Neural progenitor cell (in vitro differentiated cells): ENCODE results near the gene RNF222. TPM values are rescaled to one million over a fixed set of nuclear protein-coding genes. Genes with fewer than 3 reads are reported as not detected.

ENCODE experiments used
- DNase-seq: peaks from one replicate; pipeline ENCODE4 v3.0.0-alpha.2; 2016; ENCODE audit warnings: low spot score
- H2AFZ ChIP-seq: fragments of 200-600 bp; sonication (generic); replicated peaks from 2 replicates; pipeline ENCODE4 v1.6.1; 2016; ENCODE audit warnings: antibody characterized with exemption
- H3F3A ChIP-seq: fragments of 200-600 bp; sonication (generic); 2 replicates; pipeline ENCODE4 v1.6.1; 2016; ENCODE audit warnings: antibody characterized with exemption, low read depth
- H3K27ac ChIP-seq: fragments of 200-600 bp; sonication (generic); 2 replicates; pipeline ENCODE4 v1.5.1; 2016; ENCODE audit warnings: mild to moderate bottlenecking
- H3K27me3 ChIP-seq: fragments of 200-600 bp; sonication (generic); 2 replicates; pipeline ENCODE4 v1.6.1; 2016; ENCODE audit warnings: mild to moderate bottlenecking, moderate library complexity
- H3K36me3 ChIP-seq: fragments of 200-600 bp; sonication (generic); 2 replicates; pipeline ENCODE4 v1.5.1; 2016
- H3K4me1 ChIP-seq: fragments of 200-600 bp; sonication (generic); 2 replicates; pipeline ENCODE4 v1.6.1; 2016; ENCODE audit warnings: mixed run types
- H3K4me2 ChIP-seq: fragments of 200-600 bp; sonication (generic); 2 replicates; pipeline ENCODE4 v1.6.1; 2016
- H3K4me3 ChIP-seq: fragments of 200-600 bp; sonication (generic); 2 replicates; pipeline ENCODE4 v1.5.1; 2016
- H3K79me2 ChIP-seq: fragments of 200-600 bp; sonication (generic); 2 replicates; pipeline ENCODE4 v1.6.1; 2016; ENCODE audit warnings: low read depth
- H3K9ac ChIP-seq: fragments of 200-600 bp; sonication (generic); 2 replicates; pipeline ENCODE4 v1.6.1; 2016
- H3K9me3 ChIP-seq: fragments of 200-600 bp; sonication (generic); 2 replicates; pipeline ENCODE4 v1.5.1; 2016; ENCODE audit warnings: low read depth
- H4K20me1 ChIP-seq: fragments of 200-600 bp; sonication (generic); 2 replicates; pipeline ENCODE4 v1.6.1; 2016; ENCODE audit warnings: low read depth
- H3K27ac Mint-ChIP-seq: 3 replicates; pipeline ENCODE4 v1.8.0; 2021; ENCODE audit warnings: mixed read lengths
- H3K27me3 Mint-ChIP-seq: 2 replicates; pipeline ENCODE4 v1.8.0; 2022; ENCODE audit warnings: low read depth, mild to moderate bottlenecking, inconsistent platforms, moderate library complexity, mixed read lengths; ENCODE audit not compliant: insufficient read depth
- H3K36me3 Mint-ChIP-seq: 3 replicates; pipeline ENCODE4 v1.8.0; 2021; ENCODE audit warnings: mixed read lengths
- H3K4me1 Mint-ChIP-seq: 3 replicates; pipeline ENCODE4 v1.8.0; 2021; ENCODE audit warnings: mixed read lengths
- H3K4me3 Mint-ChIP-seq: 3 replicates; pipeline ENCODE4 v1.8.0; 2021; ENCODE audit warnings: mild to moderate bottlenecking, moderate library complexity, mixed read lengths
- H3K9me3 Mint-ChIP-seq: 3 replicates; pipeline ENCODE4 v1.8.0; 2020; ENCODE audit warnings: mixed read lengths
- EZH2 ChIP-seq: fragments of 200-600 bp; sonication (generic); IDR thresholded peaks from 2 replicates; pipeline ENCODE4 v1.6.1; 2017; ENCODE audit warnings: antibody characterized with exemption, mild to moderate bottlenecking, moderate library complexity
- EZH2phosphoT487 ChIP-seq: fragments of 200-600 bp; sonication (generic); IDR thresholded peaks from 2 replicates; pipeline ENCODE4 v1.6.1; 2017; ENCODE audit warnings: antibody characterized with exemption
- total RNA-seq: library from RNA; depleted of rRNA; stranded (reverse); fragments of >200 nt; gene quantifications from 2 replicates; pipeline ENCODE4 v1.2.3, GENCODE V29; 2015; ENCODE audit warnings: low replicate concordance
- TF ChIP-seq, protein P1 (sequence below): fragments of 200-600 bp; sonication (generic); IDR thresholded peaks from 2 replicates; pipeline ENCODE4 v1.5.1; 2017; ENCODE audit warnings: antibody characterized with exemption, mild to moderate bottlenecking

Gene RNF222
- total RNA-seq, 1 donor from 2014 or later, result not detected

DNA sequence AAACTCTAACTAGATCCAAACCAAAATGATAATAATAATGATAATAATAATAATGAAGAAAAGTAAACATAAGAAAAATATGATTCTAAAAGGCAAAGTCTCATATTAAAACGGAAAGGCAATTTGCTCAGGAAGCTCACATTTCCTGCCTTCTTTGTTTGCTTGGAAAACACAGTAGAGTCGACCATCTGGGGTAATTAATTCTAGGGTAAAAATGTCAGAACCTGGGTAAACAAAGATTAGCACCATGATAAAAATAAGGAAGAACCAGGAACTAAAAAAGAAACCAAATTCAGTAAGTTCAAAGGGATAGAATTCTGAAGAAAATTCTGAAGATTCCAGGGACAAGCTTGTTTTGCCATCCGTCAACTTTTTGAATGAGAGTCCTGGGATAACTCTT, 37.4 kb downstream of the RNF222 start:
- H3K27ac ChIP-seq, result no peak overlapping the region
- no peaks in the 10 kb centered on the region for H3F3A ChIP-seq
- H3K4me2 ChIP-seq, result no peak overlapping the region
- no peak overlapping the region for H3K9ac ChIP-seq
- H3K27ac Mint-ChIP-seq, result no peak overlapping the region
- H3K79me2 ChIP-seq, result no peaks in the 10 kb centered on the region
- no peaks in the 10 kb centered on the region for H3K4me1 ChIP-seq
- peaks cover 8% of the 10 kb centered on the region for H3K36me3 Mint-ChIP-seq
- H2AFZ ChIP-seq, result no peak overlapping the region
- no peak overlapping the region for H3K4me3 ChIP-seq
- no peaks in the 10 kb centered on the region for H3K36me3 ChIP-seq
- H3K9me3 ChIP-seq, result no peaks in the 10 kb centered on the region
- no peaks in the 10 kb centered on the region for H4K20me1 ChIP-seq
- H3K4me1 Mint-ChIP-seq, result peaks cover 5% of the 10 kb centered on the region
- H3K27me3 Mint-ChIP-seq, result peaks cover 1% of the 10 kb centered on the region
- H3K4me3 Mint-ChIP-seq, result no peak overlapping the region
- H3K9me3 Mint-ChIP-seq, result peaks cover 2% of the 10 kb centered on the region
- H3K27me3 ChIP-seq, result no peaks in the 10 kb centered on the region
- no peak for TF ChIP-seq EZH2
- TF ChIP-seq, protein P1, sequence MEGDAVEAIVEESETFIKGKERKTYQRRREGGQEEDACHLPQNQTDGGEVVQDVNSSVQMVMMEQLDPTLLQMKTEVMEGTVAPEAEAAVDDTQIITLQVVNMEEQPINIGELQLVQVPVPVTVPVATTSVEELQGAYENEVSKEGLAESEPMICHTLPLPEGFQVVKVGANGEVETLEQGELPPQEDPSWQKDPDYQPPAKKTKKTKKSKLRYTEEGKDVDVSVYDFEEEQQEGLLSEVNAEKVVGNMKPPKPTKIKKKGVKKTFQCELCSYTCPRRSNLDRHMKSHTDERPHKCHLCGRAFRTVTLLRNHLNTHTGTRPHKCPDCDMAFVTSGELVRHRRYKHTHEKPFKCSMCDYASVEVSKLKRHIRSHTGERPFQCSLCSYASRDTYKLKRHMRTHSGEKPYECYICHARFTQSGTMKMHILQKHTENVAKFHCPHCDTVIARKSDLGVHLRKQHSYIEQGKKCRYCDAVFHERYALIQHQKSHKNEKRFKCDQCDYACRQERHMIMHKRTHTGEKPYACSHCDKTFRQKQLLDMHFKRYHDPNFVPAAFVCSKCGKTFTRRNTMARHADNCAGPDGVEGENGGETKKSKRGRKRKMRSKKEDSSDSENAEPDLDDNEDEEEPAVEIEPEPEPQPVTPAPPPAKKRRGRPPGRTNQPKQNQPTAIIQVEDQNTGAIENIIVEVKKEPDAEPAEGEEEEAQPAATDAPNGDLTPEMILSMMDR, result no peak
- TF ChIP-seq EZH2phosphoT487, result no peak
- no peak for DNase-seq

DNA sequence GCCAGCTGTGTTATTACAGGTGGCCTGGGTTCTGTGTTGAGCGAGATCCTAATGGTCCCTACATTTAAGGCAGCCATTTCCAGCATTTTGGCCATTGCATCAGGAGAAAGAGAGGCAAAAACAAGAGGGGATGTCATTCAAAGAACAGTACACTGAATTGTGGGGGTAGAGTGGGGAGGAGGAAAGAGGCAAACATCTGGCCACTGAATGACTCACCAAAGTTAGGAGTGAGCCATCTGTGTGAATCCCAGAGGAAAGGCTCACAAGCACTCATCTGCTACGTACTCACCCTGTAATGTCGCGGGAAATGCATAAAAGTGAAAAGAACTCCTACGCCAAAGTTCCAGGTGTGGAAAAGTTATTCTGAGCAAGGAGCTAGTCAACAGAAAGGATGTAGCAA, 37.9 kb downstream of the RNF222 start:
- no peak overlapping the region for H3K4me3 Mint-ChIP-seq
- Histone ChIP-seq H3K9ac (peak overlapping the region; percentile 4), H3K9me3 (no peaks in the 10 kb centered on the region), H3K4me3 (no peak overlapping the region), H3K36me3 (no peaks in the 10 kb centered on the region), H2AFZ (no peak overlapping the region), H3K4me2 (no peak overlapping the region), H3F3A (no peaks in the 10 kb centered on the region), H4K20me1 (no peaks in the 10 kb centered on the region), H3K4me1 (no peaks in the 10 kb centered on the region), H3K27me3 (no peaks in the 10 kb centered on the region), H3K27ac (no peak overlapping the region), H3K79me2 (no peaks in the 10 kb centered on the region)
- no peak for DNase-seq
- H3K27me3 Mint-ChIP-seq, result no peaks in the 10 kb centered on the region
- no peak overlapping the region for H3K27ac Mint-ChIP-seq
- TF ChIP-seq EZH2 (no peak), EZH2phosphoT487 (no peak)
- TF ChIP-seq, protein P1, result no peak
- H3K36me3 Mint-ChIP-seq, result peaks cover 8% of the 10 kb centered on the region
- peaks cover 5% of the 10 kb centered on the region for H3K4me1 Mint-ChIP-seq
- peaks cover 2% of the 10 kb centered on the region for H3K9me3 Mint-ChIP-seq

DNA sequence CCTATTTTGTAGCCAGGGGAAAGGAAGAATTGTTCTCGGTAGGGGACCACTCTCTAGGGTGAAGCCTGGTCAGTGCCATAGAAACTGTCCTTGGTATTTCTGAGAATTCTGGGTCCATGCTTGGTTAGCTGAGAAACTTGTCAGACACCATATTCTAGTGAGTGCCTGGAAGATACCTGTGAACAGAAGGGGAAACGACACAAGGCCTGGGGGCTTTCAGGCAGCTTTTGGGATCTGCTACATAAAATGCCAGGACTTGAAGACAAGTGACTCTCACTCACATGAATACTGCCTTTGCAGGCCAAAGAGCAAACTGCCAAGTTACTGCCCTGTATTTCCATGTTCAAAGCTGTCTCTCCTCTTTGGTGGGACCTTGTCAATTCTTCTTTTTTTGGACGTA, 39.7 kb downstream of the RNF222 start:
- no peaks in the 10 kb centered on the region for H3K4me1 ChIP-seq
- H3F3A ChIP-seq, result no peaks in the 10 kb centered on the region
- H3K27me3 ChIP-seq, result no peaks in the 10 kb centered on the region
- TF ChIP-seq, protein P1, result no peak
- no peak for TF ChIP-seq EZH2phosphoT487
- TF ChIP-seq EZH2, result no peak
- H3K27ac Mint-ChIP-seq, result no peak overlapping the region
- no peaks in the 10 kb centered on the region for H4K20me1 ChIP-seq
- H3K4me3 ChIP-seq, result no peak overlapping the region
- peaks cover 9% of the 10 kb centered on the region for H3K4me1 Mint-ChIP-seq
- no peak overlapping the region for H3K9ac ChIP-seq
- no peaks in the 10 kb centered on the region for H3K36me3 ChIP-seq
- H3K4me3 Mint-ChIP-seq, result no peak overlapping the region
- H3K9me3 ChIP-seq, result no peaks in the 10 kb centered on the region
- H3K36me3 Mint-ChIP-seq, result peaks cover 6% of the 10 kb centered on the region
- H3K27ac ChIP-seq, result no peak overlapping the region
- no peaks in the 10 kb centered on the region for H3K79me2 ChIP-seq
- peaks cover 2% of the 10 kb centered on the region for H3K9me3 Mint-ChIP-seq
- no peak for DNase-seq
- no peak overlapping the region for H2AFZ ChIP-seq
- H3K27me3 Mint-ChIP-seq, result no peaks in the 10 kb centered on the region
- H3K4me2 ChIP-seq, result no peak overlapping the region
